Mesothelial cell of epicardium (in vitro differentiated cells): ENCODE measurements around the gene EIF3K. TPM values are rescaled to one million over a fixed set of nuclear protein-coding genes. Genes with fewer than 3 reads are reported as not detected.
A peak's percentile ranks its signal among the peaks of the same experiment; 100 is the strongest.

Experiments
- DNase-seq, 2 experiments: peaks; one replicate each; pipeline ENCODE4 v3.0.0; 2021; ENCODE audit warnings: low spot score in 2 of 2; ENCODE audit not compliant: unreplicated experiment in 2 of 2
- H3K27ac Mint-ChIP-seq: 2 replicates; pipeline ENCODE4 v1.8.0; 2021; ENCODE audit warnings: mixed read lengths
- H3K27me3 Mint-ChIP-seq: 2 replicates; pipeline ENCODE4 v1.8.0; 2021; ENCODE audit warnings: low read depth, mixed read lengths
- H3K36me3 Mint-ChIP-seq: 2 replicates; pipeline ENCODE4 v1.8.0; 2021; ENCODE audit warnings: mixed read lengths
- H3K4me1 Mint-ChIP-seq: 2 replicates; pipeline ENCODE4 v1.8.0; 2021; ENCODE audit warnings: mixed read lengths
- H3K4me3 Mint-ChIP-seq: 2 replicates; pipeline ENCODE4 v1.8.0; 2021; ENCODE audit warnings: mild to moderate bottlenecking, moderate library complexity, mixed read lengths
- H3K9me3 Mint-ChIP-seq: 2 replicates; pipeline ENCODE4 v1.8.0; 2021; ENCODE audit warnings: mixed read lengths
- total RNA-seq: library from RNA; stranded (reverse); gene quantifications from 3 replicates; pipeline ENCODE4 v1.2.1, GENCODE V29; 2021
- TF ChIP-seq, protein P1 (sequence below): fragments of 200-600 bp; sonication (generic); IDR thresholded peaks from one replicate; pipeline ENCODE4 v1.5.0; 2021; ENCODE audit warnings: antibody characterized with exemption; ENCODE audit not compliant: unreplicated experiment

EIF3K gene
- total RNA-seq, 1 donor from 2014 or later: 198 TPM

DNA sequence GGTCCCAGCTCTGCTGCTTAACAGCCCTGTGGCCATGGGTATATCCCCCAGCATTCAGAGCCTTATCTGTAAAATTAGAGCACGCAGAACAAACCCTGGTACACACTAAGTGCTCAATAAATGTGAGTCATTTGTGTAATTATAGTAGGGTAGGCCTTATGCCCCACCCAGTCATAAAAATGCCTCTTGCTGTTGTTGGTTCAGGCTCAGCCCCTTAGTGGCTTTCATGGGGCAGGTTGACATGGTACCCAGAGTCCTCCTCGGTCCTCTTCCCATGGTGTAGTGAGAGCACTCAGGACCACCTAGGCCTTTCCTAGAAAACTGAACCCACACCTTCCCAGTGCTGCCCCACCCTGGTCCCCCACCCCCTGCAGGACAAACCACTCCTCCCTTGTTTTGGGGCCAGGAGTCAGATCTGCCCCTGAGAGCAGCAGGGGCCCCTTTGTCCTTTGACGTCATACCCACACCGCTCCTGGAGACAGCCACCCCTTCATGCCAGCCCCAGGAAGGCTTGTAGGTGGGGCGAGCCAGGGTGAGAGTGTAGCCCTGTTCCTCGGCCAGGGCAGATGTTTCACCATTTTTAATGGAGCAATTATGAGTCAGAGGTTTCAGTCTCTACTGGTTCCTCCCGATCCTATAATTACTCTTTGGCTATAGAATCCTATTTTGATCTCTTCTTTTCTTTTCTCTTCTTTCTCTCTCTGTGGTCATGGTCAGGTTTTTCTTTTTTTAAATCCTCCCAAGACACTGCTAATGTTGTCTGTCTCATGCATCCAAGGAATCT lies 65.3 kb downstream of the EIF3K start:
- DNase-seq: no peak
- Mint-ChIP-seq H3K4me1 (peaks cover 60% of the 10 kb centered on the region), H3K4me3 (no peak overlapping the region), H3K9me3 (peaks cover 10% of the 10 kb centered on the region), H3K27ac (peak overlapping the region; percentile 100), H3K27me3 (no peaks in the 10 kb centered on the region), H3K36me3 (peaks cover 27% of the 10 kb centered on the region)
- TF ChIP-seq, protein P1, sequence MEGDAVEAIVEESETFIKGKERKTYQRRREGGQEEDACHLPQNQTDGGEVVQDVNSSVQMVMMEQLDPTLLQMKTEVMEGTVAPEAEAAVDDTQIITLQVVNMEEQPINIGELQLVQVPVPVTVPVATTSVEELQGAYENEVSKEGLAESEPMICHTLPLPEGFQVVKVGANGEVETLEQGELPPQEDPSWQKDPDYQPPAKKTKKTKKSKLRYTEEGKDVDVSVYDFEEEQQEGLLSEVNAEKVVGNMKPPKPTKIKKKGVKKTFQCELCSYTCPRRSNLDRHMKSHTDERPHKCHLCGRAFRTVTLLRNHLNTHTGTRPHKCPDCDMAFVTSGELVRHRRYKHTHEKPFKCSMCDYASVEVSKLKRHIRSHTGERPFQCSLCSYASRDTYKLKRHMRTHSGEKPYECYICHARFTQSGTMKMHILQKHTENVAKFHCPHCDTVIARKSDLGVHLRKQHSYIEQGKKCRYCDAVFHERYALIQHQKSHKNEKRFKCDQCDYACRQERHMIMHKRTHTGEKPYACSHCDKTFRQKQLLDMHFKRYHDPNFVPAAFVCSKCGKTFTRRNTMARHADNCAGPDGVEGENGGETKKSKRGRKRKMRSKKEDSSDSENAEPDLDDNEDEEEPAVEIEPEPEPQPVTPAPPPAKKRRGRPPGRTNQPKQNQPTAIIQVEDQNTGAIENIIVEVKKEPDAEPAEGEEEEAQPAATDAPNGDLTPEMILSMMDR: no peak

DNA sequence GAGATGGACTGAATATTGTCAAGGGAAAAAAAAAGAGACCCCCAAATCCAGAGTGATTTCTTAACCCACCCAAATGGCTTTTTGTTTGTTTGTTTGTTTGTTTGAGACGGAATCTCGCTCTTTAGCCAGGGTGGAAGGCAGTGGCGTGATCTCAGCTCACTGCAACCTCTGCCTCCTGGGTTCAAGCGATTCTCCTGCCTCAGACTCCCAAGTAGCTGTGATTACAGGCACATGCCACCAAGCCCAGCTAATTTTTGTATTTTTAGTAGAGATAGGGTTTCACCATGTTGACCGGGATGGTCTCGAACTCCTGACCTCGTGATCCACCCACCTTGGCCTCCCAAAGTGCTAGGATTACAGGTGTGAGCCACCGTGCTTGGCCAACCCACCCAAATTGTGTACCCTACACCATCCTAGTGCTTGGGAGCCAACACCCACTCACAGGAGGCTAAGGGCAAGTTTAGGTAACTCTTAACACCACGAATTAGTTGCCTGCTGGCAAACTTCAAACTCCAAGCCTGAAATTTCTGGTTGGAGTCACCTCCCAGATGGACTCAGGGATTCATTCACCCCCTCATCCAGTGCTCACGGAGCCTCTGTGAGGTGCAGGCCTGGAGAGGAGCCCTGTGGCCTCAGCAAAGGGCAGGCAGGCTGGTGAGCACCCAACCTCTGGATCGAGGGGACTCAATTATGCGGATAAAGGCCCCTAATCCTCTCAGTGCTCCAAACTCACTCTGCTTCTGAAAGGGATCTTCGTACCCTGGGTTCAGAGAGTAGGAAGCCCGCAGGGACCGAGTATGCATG lies 66.1 kb downstream of the EIF3K start:
- H3K36me3 Mint-ChIP-seq: peaks cover 28% of the 10 kb centered on the region
- TF ChIP-seq, protein P1: no peak
- H3K27me3 Mint-ChIP-seq: no peaks in the 10 kb centered on the region
- peak overlapping the region; percentile 2 for H3K4me3 Mint-ChIP-seq
- H3K9me3 Mint-ChIP-seq: peaks cover 10% of the 10 kb centered on the region
- peaks cover 63% of the 10 kb centered on the region for H3K4me1 Mint-ChIP-seq
- H3K27ac Mint-ChIP-seq: peak overlapping the region; percentile 100
- DNase-seq: no peak

DNA sequence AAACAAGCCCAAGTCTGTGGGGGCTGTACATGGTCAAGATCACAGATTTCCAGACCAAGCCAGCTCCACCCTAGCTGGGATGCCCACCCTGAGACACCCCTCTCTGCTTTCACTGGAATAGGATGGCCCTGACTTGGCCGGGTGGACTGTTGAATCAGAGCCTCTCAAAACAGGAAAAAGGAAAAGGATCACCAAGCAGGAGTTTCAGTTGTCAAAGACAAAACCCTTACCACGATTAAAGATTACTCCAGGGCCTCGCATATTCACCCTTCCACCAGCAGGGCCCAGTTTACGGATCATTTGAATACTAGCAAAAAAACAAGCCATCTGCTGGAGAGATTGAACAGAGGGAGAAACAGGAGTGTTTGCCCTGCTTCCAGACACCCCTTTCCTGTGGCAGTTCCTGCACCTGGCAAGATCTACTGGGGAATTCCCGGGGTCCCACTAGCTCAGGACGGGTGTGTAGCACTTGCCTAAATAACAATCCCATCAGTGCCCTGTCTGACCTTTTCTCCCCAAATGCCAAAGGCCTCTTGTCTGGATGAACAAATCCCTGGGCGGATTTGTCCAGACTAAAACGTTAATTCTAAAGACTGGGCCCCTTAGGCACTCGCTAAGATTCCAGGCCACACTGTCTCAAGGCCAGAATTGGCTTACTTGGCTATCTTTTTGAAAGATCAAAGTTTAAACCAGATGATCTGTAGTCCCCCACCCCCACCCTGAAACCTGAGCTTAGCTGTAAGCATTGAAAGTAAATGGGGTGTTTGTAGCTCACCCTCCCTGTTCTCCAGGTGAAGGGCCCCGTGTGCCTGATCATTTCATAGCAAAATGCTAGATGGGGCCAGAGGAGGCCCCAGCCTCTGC lies 66.9 kb downstream of the EIF3K start:
- H3K27ac Mint-ChIP-seq: peak overlapping the region; percentile 100
- DNase-seq: no peak
- H3K4me3 Mint-ChIP-seq: peak overlapping the region; percentile 2
- H3K4me1 Mint-ChIP-seq: peaks cover 70% of the 10 kb centered on the region
- no peaks in the 10 kb centered on the region for H3K27me3 Mint-ChIP-seq
- peaks cover 10% of the 10 kb centered on the region for H3K9me3 Mint-ChIP-seq
- TF ChIP-seq, protein P1: peak; percentile 69
- H3K36me3 Mint-ChIP-seq: peaks cover 30% of the 10 kb centered on the region

DNA sequence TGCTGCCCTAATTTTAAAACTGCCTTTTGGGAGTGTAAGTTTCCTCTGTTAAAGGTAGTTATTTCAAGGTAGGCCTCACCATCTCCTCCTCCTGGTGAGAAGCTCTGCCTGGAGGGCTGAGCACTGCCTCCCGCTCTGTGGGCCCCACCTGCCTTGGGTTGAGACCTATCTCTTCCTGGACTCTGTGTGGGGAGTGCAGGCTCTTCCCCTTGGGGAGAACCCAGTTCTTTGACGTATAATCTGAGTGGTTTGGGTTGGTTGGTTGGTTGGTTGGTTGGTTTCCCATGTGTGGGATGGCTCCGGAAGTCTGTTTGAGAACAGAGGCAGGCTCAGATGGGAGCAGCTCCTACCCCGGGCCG lies 67.5 kb downstream of the EIF3K start:
- Mint-ChIP-seq H3K9me3 (peaks cover 10% of the 10 kb centered on the region), H3K36me3 (peaks cover 27% of the 10 kb centered on the region), H3K27me3 (no peaks in the 10 kb centered on the region), H3K4me3 (no peak overlapping the region), H3K27ac (peak overlapping the region; percentile 100), H3K4me1 (peaks cover 72% of the 10 kb centered on the region)
- TF ChIP-seq, protein P1: no peak
- DNase-seq: no peak

Other genes starting within 250 kb of the EIF3K start
- 131 to 144 TPM (median 135 TPM) in 3 replicates for gene PSMD8, start 244.6 kb upstream of the EIF3K start, total RNA-seq
- 1.3 to 2.4 TPM (median 2.0 TPM) in 3 replicates for gene GGN, start 231.2 kb upstream of the EIF3K start, total RNA-seq
- gene SPRED3, start 230.5 kb upstream of the EIF3K start, total RNA-seq: 6.7 to 7.1 TPM (median 7.0 TPM) in 3 replicates
- gene FAM98C, start 216.1 kb upstream of the EIF3K start, total RNA-seq: 17.9 to 20.6 TPM (median 18.8 TPM) in 3 replicates
- gene RASGRP4, start 193.0 kb upstream of the EIF3K start, total RNA-seq: 1.1 to 1.7 TPM (median 1.2 TPM) in 3 replicates
- gene RYR1, start 185.5 kb upstream of the EIF3K start, total RNA-seq: 0.20 to 0.49 TPM (median 0.27 TPM) in 3 replicates
- 3.9 to 5.6 TPM (median 4.9 TPM) in 3 replicates for gene MAP4K1, start 1.2 kb upstream of the EIF3K start, total RNA-seq
- 452 to 469 TPM (median 460 TPM) in 3 replicates for gene ACTN4, start 28.5 kb downstream of the EIF3K start, total RNA-seq
- 6.1 to 6.8 TPM (median 6.7 TPM) in 3 replicates for gene CAPN12, start 125.3 kb downstream of the EIF3K start, total RNA-seq
- gene LGALS7, start 154.3 kb downstream of the EIF3K start, total RNA-seq: not detected in 3 replicates
- 1.2 TPM in 1 of 3 replicates, not detected in the others for gene LGALS7B, start 170.0 kb downstream of the EIF3K start, total RNA-seq
- 1.4 to 3.0 TPM (median 1.6 TPM) in 3 replicates for gene LGALS4, start 193.8 kb downstream of the EIF3K start, total RNA-seq
- gene ECH1, start 212.6 kb downstream of the EIF3K start, total RNA-seq: 79.5 to 91.4 TPM (median 85.9 TPM) in 3 replicates
- 423 to 443 TPM (median 425 TPM) in 3 replicates for gene HNRNPL, start 230.8 kb downstream of the EIF3K start, total RNA-seq